HCEC 1CT (cell line): ENCODE measurements around the gene CEP78.
"Not testable (repeated sequence)": the region's sequence is repeated elsewhere in the genome, so short reads cannot be mapped to it uniquely, and the experiment has no call there.

Experiments
- DNase-seq: peaks from one replicate; pipeline ENCODE4 v3.0.0-alpha.2; 2017

CEP78 gene

GRCh38 chr9:78238046-78239038, 2.5 kb downstream of the CEP78 start:
- no peak for DNase-seq

- DNase-seq, result no peak
Observed at GRCh38 chr9:78239506-78239905, 3.6 kb downstream of the CEP78 start.

GRCh38 chr9:78242041-78242440, 6.2 kb downstream of the CEP78 start:
- no peak for DNase-seq

GRCh38 chr9:78243130-78243529, 7.3 kb downstream of the CEP78 start:
- no peak for DNase-seq

- no peak for DNase-seq
Observed at GRCh38 chr9:78245401-78245800, 9.5 kb downstream of the CEP78 start.

GRCh38 chr9:78248635-78249034, 12.8 kb downstream of the CEP78 start:
- DNase-seq, result no peak

GRCh38 chr9:78249542-78249941, 13.7 kb downstream of the CEP78 start:
- no peak for DNase-seq

GRCh38 chr9:78252616-78253015, 16.7 kb downstream of the CEP78 start:
- DNase-seq, result no peak

GRCh38 chr9:78253285-78253684, 17.4 kb downstream of the CEP78 start:
- no peak for DNase-seq

GRCh38 chr9:78261403-78262001, 25.6 kb downstream of the CEP78 start:
- peak; percentile 39 for DNase-seq

GRCh38 chr9:78262655-78263054, 26.8 kb downstream of the CEP78 start:
- no peak for DNase-seq

- no peak for DNase-seq
Observed at GRCh38 chr9:78267889-78268288, 32.0 kb downstream of the CEP78 start.

GRCh38 chr9:78269784-78270183, 33.9 kb downstream of the CEP78 start:
- no peak for DNase-seq

GRCh38 chr9:78272307-78272706, 36.4 kb downstream of the CEP78 start:
- DNase-seq, result no peak

GRCh38 chr9:78273761-78274160, 37.9 kb downstream of the CEP78 start:
- peak; percentile 20 for DNase-seq

- DNase-seq, result peak; percentile 76
Observed at GRCh38 chr9:78278177-78278777, 42.4 kb downstream of the CEP78 start.

- DNase-seq, result no peak
Observed at GRCh38 chr9:78278801-78279200, 42.9 kb downstream of the CEP78 start.

- peak; percentile 14 for DNase-seq
Observed at GRCh38 chr9:78280982-78281668, 45.2 kb downstream of the CEP78 start.

- DNase-seq, result not testable (repeated sequence)
Observed at GRCh38 chr9:78284181-78284580, 48.3 kb downstream of the CEP78 start.

GRCh38 chr9:78286125-78286524, 50.2 kb downstream of the CEP78 start:
- DNase-seq, result no peak

GRCh38 chr9:78286946-78287388, 51.1 kb downstream of the CEP78 start:
- no peak for DNase-seq

GRCh38 chr9:78288214-78288892, 52.5 kb downstream of the CEP78 start:
- no peak for DNase-seq
